D721Med (cell line): ENCODE results near the gene LTK.

ENCODE experiments used
- DNase-seq: peaks from one replicate; pipeline ENCODE4 v3.0.0; 2011; ENCODE audit warnings: low spot score; ENCODE audit not compliant: insufficient read length
- FAIRE-seq: peaks from 2 replicates; lab custom pipeline; 2011; peaks lifted over from hg19 to GRCh38; lab: Jason Lieb, UNC
- TF ChIP-seq, protein P1 (sequence below): IDR thresholded peaks from 2 replicates; pipeline ENCODE4 v1.5.1; 2012; ENCODE audit warnings: mild to moderate bottlenecking, control low read depth; ENCODE audit not compliant: insufficient read depth; ENCODE audit errors: missing control alignments

Gene LTK

DNA sequence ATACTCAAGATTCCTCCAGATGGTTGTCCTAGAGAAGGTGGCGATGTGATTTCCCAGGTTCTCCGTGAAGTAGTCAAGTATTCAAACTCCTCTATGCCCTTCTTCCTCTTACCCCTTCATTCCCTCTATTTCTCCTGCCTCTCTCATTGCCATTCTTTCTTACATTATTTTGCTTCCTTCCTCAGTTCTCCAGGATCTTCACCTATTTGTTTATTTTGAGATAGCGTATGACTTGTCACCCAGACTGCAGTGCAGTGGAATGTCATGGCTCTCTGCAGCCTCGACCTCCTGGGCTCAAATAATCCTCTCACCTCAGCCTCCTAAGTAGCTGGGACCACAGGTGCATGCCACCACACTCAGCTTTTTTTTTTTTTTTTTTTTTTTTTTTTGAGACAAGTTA lies 21.7 kb downstream of the LTK start:
- TF ChIP-seq, protein P1, sequence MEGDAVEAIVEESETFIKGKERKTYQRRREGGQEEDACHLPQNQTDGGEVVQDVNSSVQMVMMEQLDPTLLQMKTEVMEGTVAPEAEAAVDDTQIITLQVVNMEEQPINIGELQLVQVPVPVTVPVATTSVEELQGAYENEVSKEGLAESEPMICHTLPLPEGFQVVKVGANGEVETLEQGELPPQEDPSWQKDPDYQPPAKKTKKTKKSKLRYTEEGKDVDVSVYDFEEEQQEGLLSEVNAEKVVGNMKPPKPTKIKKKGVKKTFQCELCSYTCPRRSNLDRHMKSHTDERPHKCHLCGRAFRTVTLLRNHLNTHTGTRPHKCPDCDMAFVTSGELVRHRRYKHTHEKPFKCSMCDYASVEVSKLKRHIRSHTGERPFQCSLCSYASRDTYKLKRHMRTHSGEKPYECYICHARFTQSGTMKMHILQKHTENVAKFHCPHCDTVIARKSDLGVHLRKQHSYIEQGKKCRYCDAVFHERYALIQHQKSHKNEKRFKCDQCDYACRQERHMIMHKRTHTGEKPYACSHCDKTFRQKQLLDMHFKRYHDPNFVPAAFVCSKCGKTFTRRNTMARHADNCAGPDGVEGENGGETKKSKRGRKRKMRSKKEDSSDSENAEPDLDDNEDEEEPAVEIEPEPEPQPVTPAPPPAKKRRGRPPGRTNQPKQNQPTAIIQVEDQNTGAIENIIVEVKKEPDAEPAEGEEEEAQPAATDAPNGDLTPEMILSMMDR = no peak
- FAIRE-seq = no peak

DNA sequence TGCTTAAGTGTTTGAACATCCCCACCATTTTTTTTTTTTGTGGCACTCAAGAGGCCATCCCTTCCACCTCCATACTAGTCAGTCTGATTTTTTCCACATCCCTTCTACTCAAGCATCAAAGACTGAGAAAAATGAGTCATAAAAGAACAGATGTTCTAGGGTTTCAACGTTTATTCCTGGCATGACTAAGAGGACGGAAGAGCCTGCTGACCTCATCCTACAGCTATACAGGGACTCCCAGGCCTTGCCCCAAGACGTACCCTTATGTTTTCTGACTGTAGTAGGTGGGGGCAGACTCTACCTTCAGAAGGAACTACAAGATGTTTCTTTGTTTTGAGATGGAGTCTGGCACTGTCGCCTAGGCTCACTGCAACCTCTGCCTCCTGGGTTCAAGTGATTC lies 23.3 kb downstream of the LTK start:
- DNase-seq (no peak), FAIRE-seq (no peak)
- TF ChIP-seq, protein P1 = no peak

More for the DNA sequence above, 21.7 kb downstream of the LTK start:
- DNase-seq = no peak

DNA sequence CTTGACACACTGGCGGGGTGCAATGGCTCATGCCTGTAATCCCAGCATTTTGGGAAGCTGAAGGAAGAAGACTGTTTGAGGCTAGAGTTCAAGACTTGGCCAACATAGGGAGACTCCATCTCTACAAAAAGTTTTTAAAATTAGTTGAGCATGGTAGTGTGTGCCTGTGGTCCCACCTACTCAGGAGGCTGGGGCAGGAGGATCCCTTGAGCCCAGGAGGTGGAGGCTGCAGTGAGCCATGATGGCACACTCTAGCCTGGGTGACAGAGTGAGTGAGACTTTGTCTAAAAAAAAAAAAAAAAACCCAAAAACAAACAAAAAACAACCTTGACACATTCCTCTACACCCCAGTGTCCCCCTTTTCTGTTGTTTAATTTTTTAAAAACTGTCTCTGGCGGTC lies 24.0 kb downstream of the LTK start:
- FAIRE-seq (no peak), DNase-seq (no peak)
- TF ChIP-seq, protein P1 = no peak

DNA sequence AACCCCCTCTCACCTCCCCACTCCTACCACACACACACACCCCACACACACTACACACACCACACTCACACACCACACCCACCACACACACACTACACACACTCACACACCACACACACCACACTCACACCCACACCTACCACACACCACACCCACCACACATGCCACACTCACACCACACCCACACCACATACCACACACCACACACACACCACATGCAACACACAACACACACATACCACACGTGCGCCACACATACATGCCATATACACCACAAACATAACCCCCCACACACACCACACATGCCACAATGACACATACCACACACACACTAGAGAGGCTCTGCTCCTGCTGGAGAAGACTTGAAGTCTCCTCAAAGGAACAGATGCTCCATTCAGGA lies 25.8 kb downstream of the LTK start:
- FAIRE-seq = no peak
- TF ChIP-seq, protein P1 = no peak
- DNase-seq = no peak

DNA sequence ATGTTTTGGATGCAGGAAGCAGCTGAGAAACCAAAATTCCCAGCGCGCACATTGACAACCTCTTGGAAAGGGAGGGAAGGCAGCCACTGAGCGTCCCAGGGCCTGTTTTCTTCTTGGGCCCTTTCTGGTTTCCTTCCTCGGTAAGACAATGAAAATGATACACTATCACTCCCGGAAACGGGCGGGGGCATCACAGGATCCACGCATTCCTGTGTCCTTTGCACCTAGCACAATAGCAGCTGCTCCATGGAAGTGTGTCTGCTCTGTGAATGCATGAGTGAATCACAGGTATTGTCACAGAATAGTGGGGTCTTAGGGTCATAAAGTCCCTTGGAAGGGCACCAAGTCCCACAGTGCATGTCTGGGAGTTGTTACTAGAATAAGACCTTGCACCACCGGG lies 26.2 kb downstream of the LTK start:
- FAIRE-seq (no peak), DNase-seq (no peak)
- TF ChIP-seq, protein P1 = no peak

DNA sequence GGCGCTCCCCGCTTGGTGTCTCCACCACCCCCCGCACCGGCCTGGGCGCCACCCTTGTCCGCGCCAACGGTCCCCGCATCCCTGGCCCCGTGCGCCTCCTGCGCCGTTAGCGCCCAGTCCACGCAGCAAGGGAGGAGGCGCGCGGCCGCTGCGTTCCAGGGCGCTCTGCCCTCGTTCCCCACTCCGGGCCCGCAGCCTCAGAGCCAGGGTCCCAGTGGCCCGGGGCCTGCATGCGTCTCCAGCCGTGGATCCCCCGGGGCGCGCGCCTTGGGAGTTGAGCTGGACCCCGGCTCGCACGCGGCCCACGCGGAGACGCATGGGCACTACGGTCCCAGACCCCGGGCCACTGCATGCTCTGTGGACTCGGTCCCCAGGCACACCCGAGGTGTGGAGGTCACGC lies 27.3 kb downstream of the LTK start:
- no peak for FAIRE-seq
- DNase-seq = no peak
- TF ChIP-seq, protein P1 = no peak

DNA sequence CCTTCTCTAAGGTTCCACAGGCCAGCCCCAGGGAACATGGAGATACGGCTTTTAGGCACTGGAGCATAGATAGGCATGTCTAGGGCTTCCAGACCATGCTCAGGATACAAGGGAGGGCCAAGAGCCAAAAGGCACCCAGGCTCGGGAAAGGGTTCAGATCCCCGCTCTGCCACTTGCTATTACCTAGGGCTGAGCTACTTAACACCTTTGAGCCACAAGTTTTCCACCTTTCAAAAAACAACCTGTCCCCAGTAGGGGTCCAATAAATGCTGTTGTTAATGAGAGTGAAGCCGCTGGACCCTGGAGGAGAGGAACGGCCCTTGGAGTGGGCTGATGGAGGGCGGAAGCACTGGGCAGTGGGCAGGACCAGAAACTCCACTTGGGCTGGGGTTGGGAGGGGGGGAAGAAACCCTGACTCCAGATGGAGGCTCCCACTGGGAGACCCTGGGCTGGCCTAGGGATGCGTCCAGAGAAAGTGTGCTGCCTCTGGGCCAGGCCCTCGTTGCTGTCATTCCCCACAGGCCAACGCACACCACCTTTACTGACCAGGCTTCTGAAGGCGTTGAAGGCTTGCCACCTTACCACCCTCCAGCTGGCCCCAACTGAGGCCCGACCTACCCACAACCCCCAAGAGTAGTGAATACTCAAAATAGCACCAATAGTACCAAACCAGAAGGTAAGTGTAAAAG lies 28.5 kb downstream of the LTK start:
- no peak for DNase-seq
- TF ChIP-seq, protein P1 = no peak
- FAIRE-seq = no peak
